Astrocyte (in vitro differentiated cells and primary cell): Measurements from ENCODE around the gene SYT14. TPM values are rescaled to one million over a fixed set of nuclear protein-coding genes. Genes with fewer than 3 reads are reported as not detected.

Source experiments
- DNase-seq: peaks from one replicate; pipeline ENCODE4 v3.0.0-alpha.2; 2010; ENCODE audit warnings: low read depth
- FAIRE-seq: peaks from 2 replicates; lab custom pipeline; 2011; peaks lifted over from hg19 to GRCh38; lab: Jason Lieb, UNC
- H2AFZ ChIP-seq: 2 replicates; pipeline ENCODE4 v1.6.0; 2012; ENCODE audit warnings: low read depth, low read length, inconsistent platforms
- H3K27ac ChIP-seq: 2 replicates; pipeline ENCODE4 v1.5.1; 2011; ENCODE audit warnings: low read depth, low read length, inconsistent platforms
- H3K27me3 ChIP-seq: 2 replicates; pipeline ENCODE4 v1.6.0; 2011; ENCODE audit warnings: low read length, inconsistent platforms; ENCODE audit not compliant: insufficient read depth
- H3K36me3 ChIP-seq: 2 replicates; pipeline ENCODE4 v1.5.1; 2011; ENCODE audit warnings: low read length, inconsistent platforms; ENCODE audit not compliant: insufficient read depth
- H3K4me1 ChIP-seq: 2 replicates; pipeline ENCODE4 v1.5.1; 2011; ENCODE audit warnings: low read length, inconsistent platforms; ENCODE audit not compliant: insufficient read depth
- H3K4me2 ChIP-seq: 2 replicates; pipeline ENCODE4 v1.6.0; 2012; ENCODE audit warnings: low read length, inconsistent platforms
- H3K4me3 ChIP-seq: 2 replicates; pipeline ENCODE4 v1.5.1; 2011; ENCODE audit warnings: low read depth, mild to moderate bottlenecking, low read length, inconsistent platforms; ENCODE audit not compliant: insufficient read depth
- H3K79me2 ChIP-seq: 2 replicates; pipeline ENCODE4 v1.6.0; 2012; ENCODE audit warnings: mild to moderate bottlenecking, low read length, inconsistent platforms; ENCODE audit not compliant: insufficient read depth
- H3K9ac ChIP-seq: 2 replicates; pipeline ENCODE4 v1.6.0; 2012; ENCODE audit warnings: mild to moderate bottlenecking, low read length, inconsistent platforms
- H3K9me3 ChIP-seq: 2 replicates; pipeline ENCODE4 v1.5.1; 2012; ENCODE audit warnings: low read depth, mild to moderate bottlenecking, low read length, inconsistent platforms; ENCODE audit not compliant: insufficient read depth
- H4K20me1 ChIP-seq: 2 replicates; pipeline ENCODE4 v1.6.0; 2012; ENCODE audit warnings: low read length, inconsistent platforms; ENCODE audit not compliant: insufficient read depth
- H3K27ac Mint-ChIP-seq: one replicate; pipeline ENCODE4 v1.8.0; 2021; ENCODE audit warnings: mild to moderate bottlenecking, mixed read lengths; ENCODE audit not compliant: unreplicated experiment
- H3K27me3 Mint-ChIP-seq: one replicate; pipeline ENCODE4 v1.8.0; 2021; ENCODE audit warnings: low read depth, mixed read lengths; ENCODE audit not compliant: unreplicated experiment
- H3K36me3 Mint-ChIP-seq: one replicate; pipeline ENCODE4 v1.8.0; 2021; ENCODE audit warnings: low read depth, mixed read lengths; ENCODE audit not compliant: unreplicated experiment
- H3K4me1 Mint-ChIP-seq: one replicate; pipeline ENCODE4 v1.8.0; 2021; ENCODE audit warnings: low read depth, mixed read lengths; ENCODE audit not compliant: unreplicated experiment
- H3K4me3 Mint-ChIP-seq: one replicate; pipeline ENCODE4 v1.8.0; 2021; ENCODE audit warnings: mild to moderate bottlenecking, moderate library complexity, mixed read lengths; ENCODE audit not compliant: unreplicated experiment
- H3K9me3 Mint-ChIP-seq: one replicate; pipeline ENCODE4 v1.8.0; 2021; ENCODE audit warnings: mild to moderate bottlenecking, mixed read lengths; ENCODE audit not compliant: unreplicated experiment
- CTCF ChIP-seq: IDR thresholded peaks from 2 replicates; pipeline ENCODE4 v1.5.1; 2011; ENCODE audit warnings: low read depth, mild to moderate bottlenecking, inconsistent platforms, low read length, moderate library complexity; ENCODE audit not compliant: insufficient read depth
- EZH2 ChIP-seq: IDR thresholded peaks from 2 replicates; pipeline ENCODE4 v1.6.1; 2012; ENCODE audit warnings: mild to moderate bottlenecking, low read length, inconsistent platforms; ENCODE audit not compliant: insufficient read depth
- total RNA-seq: library from RNA; stranded (reverse); gene quantifications from 2 replicates; pipeline ENCODE4 v1.2.1, GENCODE V29; 2021

Gene SYT14
- total RNA-seq, 1 donor from 2014 or later, result 6.1 TPM

GRCh38 chr1:209920844-209921243 lies 17.2 kb upstream of the SYT14 start:
- Histone ChIP-seq H3K9ac (no peak overlapping the region), H4K20me1 (no peaks in the 10 kb centered on the region), H3K27me3 (no peaks in the 10 kb centered on the region), H3K4me2 (no peak overlapping the region), H3K4me3 (no peak overlapping the region), H3K4me1 (peaks cover 6% of the 10 kb centered on the region), H3K27ac (no peak overlapping the region), H3K36me3 (no peaks in the 10 kb centered on the region), H3K9me3 (no peaks in the 10 kb centered on the region), H3K79me2 (no peaks in the 10 kb centered on the region), H2AFZ (no peak overlapping the region)
- DNase-seq (no peak), FAIRE-seq (no peak)
- Mint-ChIP-seq H3K9me3 (no peaks in the 10 kb centered on the region), H3K4me3 (no peak overlapping the region), H3K36me3 (no peaks in the 10 kb centered on the region), H3K4me1 (no peaks in the 10 kb centered on the region), H3K27me3 (peaks cover 2% of the 10 kb centered on the region), H3K27ac (no peak overlapping the region)
- TF ChIP-seq CTCF (no peak), EZH2 (no peak)

GRCh38 chr1:209924390-209924789 lies 13.6 kb upstream of the SYT14 start:
- no peak overlapping the region for H2AFZ ChIP-seq
- Mint-ChIP-seq H3K27me3 (peaks cover 2% of the 10 kb centered on the region), H3K9me3 (no peaks in the 10 kb centered on the region), H3K4me3 (no peak overlapping the region), H3K4me1 (peaks cover 3% of the 10 kb centered on the region), H3K27ac (no peak overlapping the region), H3K36me3 (no peaks in the 10 kb centered on the region)
- DNase-seq, result no peak
- no peak overlapping the region for H3K4me3 ChIP-seq
- TF ChIP-seq CTCF (no peak), EZH2 (no peak)
- peaks cover 21% of the 10 kb centered on the region for H3K4me1 ChIP-seq
- H3K79me2 ChIP-seq, result no peaks in the 10 kb centered on the region
- H3K27me3 ChIP-seq, result no peaks in the 10 kb centered on the region
- H3K9me3 ChIP-seq, result no peaks in the 10 kb centered on the region
- no peak overlapping the region for H3K9ac ChIP-seq
- H3K36me3 ChIP-seq, result no peaks in the 10 kb centered on the region
- no peak overlapping the region for H3K27ac ChIP-seq
- no peaks in the 10 kb centered on the region for H4K20me1 ChIP-seq
- FAIRE-seq, result no peak
- H3K4me2 ChIP-seq, result no peak overlapping the region

GRCh38 chr1:209926045-209926444 lies 12.0 kb upstream of the SYT14 start:
- FAIRE-seq (peak; percentile 71), DNase-seq (peak; percentile 98)
- Histone ChIP-seq H3K4me3 (no peak overlapping the region), H2AFZ (no peak overlapping the region), H3K4me1 (peaks cover 21% of the 10 kb centered on the region), H3K9me3 (no peaks in the 10 kb centered on the region), H3K4me2 (peak overlapping the region; percentile 67), H3K27ac (peak overlapping the region; percentile 62), H3K9ac (no peak overlapping the region), H3K36me3 (no peaks in the 10 kb centered on the region), H3K79me2 (no peaks in the 10 kb centered on the region), H4K20me1 (no peaks in the 10 kb centered on the region), H3K27me3 (no peaks in the 10 kb centered on the region)
- Mint-ChIP-seq H3K36me3 (no peaks in the 10 kb centered on the region), H3K4me1 (peaks cover 3% of the 10 kb centered on the region), H3K27ac (no peak overlapping the region), H3K9me3 (no peaks in the 10 kb centered on the region), H3K4me3 (no peak overlapping the region), H3K27me3 (peaks cover 6% of the 10 kb centered on the region)
- TF ChIP-seq CTCF, result no peak
- no peak for TF ChIP-seq EZH2
